Hematopoietic multipotent progenitor cell treated with erythropoietin and hydrocortisone succinate and interleukin-3 and kit ligand, for 8 days (in vitro differentiated cells): ENCODE data around the gene CD209.

Experiments
- DNase-seq: peaks from one replicate; pipeline ENCODE4 v3.0.0-alpha.2; 2015

The CD209 gene

DNA sequence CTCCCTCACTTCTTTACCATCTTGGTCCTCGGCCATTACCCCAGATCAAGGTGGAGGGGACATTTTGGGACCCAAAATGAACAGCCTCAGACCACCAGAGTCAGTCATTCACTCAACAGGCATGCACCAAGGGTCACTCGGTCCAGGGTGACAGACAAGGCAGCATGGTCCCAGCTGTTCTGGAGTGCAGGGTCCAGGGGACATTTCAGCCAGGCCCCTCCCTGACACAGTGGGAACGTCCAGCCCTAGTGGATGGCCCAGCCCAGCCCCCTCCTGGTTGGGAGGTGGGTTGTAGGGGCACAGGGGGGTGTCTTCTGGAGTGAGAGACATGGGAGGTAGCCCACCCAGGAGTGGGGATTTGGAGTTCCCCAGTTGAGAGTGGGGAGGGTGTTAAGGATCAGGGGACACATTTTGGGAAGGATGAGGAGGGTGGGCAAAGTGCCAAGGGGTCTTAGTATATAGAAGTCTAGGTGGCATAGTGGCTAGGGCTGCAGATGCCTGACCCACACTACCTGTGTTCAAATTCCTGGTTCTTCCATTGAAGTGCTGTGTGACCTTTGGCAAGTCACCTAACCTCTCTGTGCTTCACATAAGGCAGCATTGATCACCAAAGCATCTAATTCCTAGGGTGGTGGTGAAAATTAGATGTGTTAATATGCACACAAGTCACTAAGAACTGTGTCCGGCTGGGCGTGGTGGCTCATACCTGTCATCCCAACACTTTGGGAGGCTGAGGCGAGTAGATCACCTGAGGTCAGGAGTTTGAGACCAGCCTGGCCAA is 42.9 kb downstream of the CD209 start:
- no peak for DNase-seq

DNA sequence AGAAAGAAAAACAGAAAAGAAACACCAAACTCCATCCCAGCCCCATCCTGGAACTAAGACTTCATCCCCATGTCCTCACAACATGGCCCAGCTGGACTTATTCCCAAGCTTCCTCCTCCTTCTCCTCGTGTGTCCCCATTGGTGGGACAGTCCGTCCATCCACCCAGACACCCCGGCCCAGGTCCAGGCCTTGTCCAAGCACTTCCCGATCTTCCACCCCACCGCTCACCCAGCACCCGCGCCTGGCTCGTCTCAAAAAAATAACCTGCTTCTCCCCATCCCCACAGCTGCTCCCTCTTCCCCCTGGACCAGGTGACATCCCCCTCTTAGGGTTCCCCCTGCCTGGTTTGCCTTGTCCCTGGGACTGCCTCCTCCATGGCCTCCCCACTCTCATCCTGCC is 44.0 kb downstream of the CD209 start:
- DNase-seq, result no peak

DNA sequence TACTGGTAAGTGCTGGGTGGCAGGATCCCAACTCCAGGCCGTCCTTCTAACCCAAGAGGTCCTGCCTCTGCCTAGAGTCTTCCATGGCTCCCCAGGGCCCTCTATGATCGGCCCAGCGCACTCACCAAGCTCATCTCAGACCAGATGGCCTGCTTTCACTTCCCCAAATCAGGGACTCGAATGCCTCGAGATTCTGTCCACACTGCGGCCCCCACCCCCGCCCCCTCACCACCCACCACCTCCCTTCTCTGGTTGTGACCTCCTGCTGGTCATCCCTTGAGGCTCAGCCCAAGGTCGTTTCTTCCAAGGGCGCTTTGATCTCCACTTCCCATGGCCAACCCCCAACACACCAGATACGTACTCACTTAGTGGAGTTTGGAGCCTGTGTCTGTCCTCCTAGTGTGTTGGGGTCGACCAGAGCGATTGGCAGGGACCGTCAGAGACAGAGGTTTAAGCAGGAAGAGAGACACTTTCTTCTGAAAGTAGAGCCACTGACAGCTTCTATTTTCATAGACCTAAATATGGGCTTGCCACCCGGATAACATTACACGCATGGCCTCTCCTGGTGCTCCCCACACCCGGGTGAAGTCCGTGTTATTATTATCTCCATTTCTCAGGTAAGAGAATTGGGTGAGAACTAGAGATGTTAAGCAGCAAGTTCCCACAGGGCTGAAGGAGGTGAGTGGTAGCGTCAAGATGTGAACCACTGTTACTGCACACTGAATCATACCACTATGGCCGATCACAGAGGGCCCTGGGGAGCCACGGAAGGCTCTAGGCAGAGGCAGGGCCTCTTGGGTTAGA is 45.5 kb downstream of the CD209 start, which contains the start of gene FCER2:
FCER2 (minus strand) TSS at position 478 of the 804 bp plus-strand sequence. CDS start 2,371 bp downstream, outside the sequence.
- DNase-seq, result no peak

DNA sequence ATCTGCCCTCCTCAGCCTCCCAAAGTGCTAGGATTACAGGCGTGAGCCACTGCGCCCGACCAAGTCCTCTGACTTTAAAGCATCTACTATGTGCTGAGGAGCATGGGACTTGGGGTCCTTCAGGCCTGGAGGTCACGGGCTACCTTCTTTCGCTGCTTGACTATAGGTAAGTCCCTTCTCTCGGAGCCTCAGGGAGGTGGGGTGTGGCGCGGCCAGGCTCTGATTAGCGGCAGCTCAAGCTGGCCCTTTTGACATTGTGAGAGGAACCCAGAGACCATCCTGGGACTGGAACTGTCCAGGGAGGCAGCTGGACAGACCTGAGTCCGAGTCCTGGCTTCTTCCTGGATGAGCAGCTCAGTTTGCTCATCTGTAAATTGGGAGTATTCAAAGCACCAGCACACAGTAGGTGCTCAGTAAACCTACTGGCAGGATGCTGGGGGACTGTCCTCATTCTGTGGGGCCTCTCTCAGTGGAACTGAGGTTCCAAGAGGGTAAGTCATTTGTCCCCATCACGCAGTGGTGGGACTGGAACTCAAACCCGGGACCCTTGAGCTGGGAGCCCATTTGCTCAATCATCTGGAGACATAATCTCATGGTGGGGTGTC is 46.2 kb downstream of the CD209 start:
- DNase-seq, result no peak

DNA sequence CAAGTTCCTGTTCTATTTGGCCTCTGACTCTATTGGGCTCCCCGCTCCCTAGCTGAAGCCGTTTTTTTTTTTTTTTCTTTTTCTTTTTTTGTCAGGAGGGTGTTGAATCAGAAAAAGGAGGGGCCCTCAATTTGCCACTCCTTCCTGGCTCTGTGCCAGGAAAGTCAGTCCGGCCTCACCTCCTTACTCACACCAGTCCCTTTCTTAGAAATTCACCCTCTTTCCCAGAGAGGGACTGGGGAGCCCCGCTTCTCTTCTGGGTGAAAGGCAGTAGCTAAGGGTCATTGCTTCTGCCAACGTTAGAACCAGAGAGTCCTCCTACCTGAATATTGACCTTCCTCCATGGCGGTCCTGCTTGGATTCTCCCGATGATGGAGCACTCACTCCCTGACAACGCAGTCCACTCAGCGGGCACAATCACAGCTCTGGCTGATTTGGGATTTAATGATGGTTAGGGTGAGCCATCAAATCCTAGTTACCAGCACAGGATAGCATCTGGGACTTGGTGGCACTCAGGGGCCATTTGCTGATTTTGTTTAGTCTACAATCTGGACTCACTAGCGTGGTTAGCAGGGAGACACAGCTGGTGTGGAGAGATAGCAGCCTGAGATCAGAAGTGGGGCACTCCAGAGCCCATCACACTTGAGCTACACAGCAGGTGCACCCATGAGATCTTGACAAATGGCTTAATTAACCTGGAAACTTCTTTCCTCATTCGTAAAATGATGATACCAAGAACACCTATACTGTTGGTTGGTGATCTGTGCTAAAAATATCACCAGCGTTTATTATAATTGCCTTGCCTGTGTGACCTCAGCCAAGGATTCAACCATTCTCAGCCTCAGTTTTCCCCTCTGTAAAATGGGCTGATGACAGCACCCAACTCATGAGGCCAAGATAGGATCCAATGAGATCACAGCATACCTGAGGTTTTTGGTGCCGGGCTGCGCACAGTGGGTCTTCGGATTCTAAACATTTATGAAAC is 47.6 kb downstream of the CD209 start:
- peak; percentile 74 for DNase-seq

DNA sequence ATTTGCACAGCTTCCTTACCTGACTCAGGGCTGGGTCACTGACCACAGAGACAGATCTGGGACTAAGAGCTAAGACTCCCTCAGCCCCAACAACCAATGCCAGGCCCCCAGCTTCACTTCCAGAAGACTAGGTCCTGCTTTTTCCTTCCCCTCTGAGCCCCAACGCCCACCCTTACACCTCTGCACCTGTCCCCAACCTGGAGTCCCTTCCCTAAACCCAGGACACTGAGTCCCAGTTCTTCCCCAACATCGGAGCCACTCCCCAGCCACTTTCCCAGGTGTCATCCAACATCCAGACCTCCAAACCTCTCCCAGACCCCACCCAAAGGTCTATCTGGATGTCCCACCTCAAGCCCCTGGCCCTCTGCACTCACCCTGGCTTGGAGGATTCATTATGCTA is 48.3 kb downstream of the CD209 start:
- no peak for DNase-seq

DNA sequence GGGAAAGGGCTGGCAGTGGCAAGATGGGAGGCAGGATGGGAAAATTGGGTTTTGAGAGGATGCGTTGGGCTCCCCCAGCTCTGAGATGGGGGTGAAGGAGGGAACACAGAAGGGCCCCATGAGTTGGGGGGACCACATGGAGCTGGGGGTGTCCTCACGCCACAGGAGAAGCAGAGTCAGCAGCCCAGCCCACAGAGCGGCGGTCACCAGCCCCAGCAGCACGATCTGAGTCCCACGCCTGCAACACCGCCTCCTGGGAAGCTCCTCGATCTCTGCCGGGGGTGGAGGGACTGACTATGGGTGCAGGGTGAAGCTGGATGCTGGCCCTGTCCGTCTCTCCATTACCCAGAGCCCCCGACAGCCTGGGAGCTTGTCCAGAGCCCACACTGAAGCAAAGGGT is 48.8 kb downstream of the CD209 start:
- no peak for DNase-seq

DNA sequence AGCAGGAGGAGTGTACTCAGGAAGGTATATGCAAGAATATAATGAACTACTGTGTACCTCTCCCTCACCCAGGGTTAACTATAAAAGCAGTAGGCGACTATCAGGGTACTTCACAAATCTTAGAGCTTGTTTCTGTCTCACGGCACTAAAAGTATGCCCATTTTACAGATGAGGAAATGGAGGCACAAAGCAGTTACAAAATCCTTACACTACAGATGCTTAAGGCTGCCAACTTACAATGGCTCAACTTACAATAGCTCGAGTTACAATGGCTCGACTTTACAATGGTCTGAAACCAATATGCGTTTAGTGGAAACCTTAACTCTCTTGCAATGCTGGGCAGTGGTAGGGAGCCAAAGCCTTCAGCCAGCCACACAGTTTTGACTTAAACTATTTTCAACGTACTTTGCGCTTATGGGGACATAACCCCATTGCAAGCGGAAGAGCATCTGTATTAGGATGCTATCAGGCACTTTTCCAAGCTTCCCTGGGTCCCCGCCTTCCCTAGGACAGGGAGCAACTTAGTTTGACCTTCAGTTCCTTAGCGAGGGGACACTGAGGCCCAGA is 49.5 kb downstream of the CD209 start:
- DNase-seq, result no peak

DNA sequence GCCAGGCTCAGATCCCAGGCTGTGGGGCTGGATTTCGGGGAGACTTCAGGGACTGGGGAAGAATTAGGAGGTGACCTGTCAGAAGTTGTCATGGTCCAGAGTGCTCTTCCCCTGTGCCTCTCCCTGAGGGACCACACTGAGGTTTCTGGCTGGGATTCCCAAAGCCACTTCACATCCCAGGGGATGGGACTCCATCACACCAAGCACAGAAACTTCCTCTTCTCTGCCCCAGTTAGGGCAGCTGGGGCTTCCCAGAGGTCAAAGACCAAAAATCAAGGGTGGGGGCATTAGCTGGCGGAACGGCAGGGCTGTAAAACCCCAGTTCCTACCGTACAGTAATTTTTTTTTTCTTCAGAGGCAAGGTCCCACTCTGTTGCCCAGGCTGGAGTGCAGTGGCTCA is 52.8 kb downstream of the CD209 start:
- DNase-seq, result no peak

DNA sequence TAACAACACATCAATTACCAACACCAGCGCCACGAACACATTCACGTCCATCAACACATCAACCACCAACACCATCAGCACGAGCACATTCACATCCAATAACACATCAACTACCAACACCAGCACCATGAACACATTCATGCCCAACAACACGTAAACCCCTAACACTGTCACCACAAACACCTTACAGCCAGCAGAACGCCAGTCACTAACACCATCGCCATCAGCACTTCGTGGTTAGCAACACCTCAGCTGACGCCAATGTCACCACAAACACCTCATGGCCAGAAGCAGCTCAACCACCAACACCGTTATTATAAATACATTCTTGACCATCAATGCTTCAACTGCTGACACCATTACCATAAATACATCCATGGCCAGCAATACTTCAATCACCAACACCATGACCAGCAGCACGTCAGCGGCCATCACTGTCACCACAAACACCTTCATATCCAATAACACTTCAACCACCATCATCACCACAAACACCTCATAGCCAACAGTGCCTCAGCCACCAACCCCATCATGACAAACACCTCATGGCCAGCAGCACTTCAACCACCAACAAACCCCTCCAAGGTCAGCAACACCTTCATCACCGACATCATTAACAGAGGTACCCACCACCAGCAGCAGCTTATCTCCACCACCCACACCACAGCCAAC is 54.8 kb downstream of the CD209 start:
- no peak for DNase-seq

DNA sequence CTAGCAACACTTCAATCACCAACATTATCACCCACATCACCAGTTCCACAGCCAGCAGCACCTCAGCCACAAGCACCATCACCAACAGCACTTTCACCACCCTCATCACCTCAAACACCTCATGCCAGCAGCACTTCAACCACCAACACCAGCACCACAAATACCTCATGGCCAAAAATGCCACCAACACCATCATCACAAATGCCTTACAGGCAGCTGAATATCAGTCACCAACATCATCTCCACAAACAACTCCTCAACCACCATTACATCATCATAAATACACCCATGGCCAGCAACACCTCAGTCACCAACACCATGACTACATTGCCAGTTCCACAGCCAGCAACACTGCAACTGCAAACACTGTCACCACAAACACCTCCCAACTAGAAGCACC is 55.8 kb downstream of the CD209 start:
- DNase-seq, result no peak

DNA sequence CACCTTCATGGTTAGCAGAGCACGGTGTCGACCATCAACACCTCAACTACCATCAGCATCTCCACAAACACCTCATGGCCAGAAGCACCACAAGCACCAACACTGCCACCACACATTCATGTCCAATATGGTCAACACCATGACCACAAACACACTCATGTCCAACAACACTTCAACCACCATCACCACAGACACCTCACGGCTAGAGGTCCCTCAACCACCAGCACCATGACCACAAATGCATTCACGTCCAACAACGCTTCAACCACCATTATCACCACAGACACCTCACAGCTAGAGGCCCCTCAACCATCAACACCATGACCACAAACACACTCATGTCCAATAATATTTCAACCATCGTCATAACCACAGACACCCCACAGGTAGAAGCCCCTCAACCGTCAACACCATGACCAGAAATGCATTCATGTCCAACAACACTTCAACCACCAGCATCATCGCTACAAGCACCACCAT is 56.5 kb downstream of the CD209 start:
- DNase-seq, result no peak
